ENCODE measurements around the gene WNT9A.

WNT9A gene

DNA sequence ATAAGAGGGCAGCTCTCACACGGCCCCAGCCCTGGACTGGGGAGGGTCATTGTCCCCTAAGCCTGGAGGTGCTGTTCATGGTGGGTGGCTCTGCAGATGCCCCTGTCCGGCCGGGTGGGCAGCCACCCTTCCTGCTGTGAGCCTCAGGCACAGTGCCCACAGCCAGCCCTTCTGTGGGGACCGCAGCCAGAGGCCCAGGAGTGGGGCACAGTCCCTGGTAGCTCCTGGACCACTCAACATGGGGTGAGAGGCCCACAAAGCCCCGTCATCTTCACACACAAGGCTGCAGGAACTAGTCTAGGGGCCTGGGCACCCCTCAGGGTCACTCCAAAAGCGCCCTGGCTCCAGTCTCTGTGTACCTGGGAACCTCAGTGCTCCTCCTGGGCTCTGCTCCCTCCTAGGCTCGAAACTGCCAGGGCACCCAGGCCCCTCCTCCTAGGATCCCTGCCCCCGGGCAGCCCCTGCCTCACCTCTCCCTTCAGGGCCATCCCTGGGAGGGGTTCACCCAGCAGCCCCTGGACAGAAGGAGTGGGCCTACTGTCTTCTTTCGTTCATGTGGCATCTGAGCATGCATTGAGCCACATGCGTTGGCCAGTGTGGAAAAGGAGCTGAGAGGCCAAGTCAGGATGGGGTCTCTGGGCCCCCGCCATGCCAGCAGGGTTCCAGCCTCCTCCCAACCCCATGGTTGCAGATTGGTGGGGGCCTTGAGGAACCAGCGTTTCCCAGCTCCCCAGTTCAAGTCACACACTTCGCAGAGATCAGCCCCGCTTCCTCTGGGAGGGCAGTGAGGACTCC lies 43.0 kb downstream of the WNT9A start:
- no peak overlapping the region for H3K27ac ChIP-seq
- TF ChIP-seq, protein P1, sequence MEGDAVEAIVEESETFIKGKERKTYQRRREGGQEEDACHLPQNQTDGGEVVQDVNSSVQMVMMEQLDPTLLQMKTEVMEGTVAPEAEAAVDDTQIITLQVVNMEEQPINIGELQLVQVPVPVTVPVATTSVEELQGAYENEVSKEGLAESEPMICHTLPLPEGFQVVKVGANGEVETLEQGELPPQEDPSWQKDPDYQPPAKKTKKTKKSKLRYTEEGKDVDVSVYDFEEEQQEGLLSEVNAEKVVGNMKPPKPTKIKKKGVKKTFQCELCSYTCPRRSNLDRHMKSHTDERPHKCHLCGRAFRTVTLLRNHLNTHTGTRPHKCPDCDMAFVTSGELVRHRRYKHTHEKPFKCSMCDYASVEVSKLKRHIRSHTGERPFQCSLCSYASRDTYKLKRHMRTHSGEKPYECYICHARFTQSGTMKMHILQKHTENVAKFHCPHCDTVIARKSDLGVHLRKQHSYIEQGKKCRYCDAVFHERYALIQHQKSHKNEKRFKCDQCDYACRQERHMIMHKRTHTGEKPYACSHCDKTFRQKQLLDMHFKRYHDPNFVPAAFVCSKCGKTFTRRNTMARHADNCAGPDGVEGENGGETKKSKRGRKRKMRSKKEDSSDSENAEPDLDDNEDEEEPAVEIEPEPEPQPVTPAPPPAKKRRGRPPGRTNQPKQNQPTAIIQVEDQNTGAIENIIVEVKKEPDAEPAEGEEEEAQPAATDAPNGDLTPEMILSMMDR (conservative IDR thresholded peaks at IDR 0.05), result no peak
- no peak for TF ChIP-seq ZFX (IDR thresholded peaks at IDR 0.05)

DNA sequence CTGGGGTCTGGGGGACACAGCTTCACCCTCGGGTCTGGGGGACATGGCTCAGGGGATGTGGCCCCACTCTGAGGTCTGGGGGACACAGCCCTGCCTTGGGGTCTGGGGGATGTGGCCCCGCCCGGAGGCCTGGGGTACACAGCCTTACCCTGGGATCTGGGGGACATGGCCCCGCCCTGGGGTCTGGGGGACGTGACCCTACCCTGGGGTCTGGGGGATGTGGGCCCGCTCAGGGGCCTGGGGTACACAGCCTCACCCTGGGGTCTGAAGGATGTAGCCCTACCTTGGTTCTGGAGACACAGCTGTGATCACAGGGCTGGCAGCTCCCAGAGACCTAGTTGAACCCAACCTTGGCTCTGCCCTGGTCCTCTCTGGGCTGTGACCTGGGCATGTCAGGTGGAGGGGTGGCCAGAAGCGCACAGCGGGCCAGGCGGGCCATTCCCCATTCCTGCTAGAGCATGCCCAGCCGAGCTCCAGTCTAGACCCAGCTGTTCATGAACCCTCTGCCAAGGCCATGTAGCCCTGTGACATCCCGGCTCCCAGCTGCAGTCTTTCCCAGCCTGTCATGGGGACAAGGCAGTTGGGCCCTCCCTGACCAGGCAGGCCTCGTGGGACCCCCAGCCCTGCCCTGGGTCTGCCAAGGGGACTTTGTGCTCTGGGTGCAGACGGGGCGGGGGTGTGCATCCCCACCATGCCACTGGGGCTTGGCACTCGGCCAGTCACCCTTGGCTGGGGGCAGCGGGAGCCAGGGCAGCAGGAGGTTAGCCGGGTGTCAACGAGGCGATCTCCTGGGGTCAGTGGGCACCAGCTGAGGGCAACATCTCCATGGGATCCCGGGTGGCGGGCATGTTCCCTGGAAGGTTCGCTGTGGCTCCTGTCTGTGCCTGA lies 43.9 kb downstream of the WNT9A start:
- TF ChIP-seq, protein P1 (conservative IDR thresholded peaks at IDR 0.05), result no peak
- TF ChIP-seq ZFX (IDR thresholded peaks at IDR 0.05), result no peak
- H3K27ac ChIP-seq, result no peak overlapping the region

DNA sequence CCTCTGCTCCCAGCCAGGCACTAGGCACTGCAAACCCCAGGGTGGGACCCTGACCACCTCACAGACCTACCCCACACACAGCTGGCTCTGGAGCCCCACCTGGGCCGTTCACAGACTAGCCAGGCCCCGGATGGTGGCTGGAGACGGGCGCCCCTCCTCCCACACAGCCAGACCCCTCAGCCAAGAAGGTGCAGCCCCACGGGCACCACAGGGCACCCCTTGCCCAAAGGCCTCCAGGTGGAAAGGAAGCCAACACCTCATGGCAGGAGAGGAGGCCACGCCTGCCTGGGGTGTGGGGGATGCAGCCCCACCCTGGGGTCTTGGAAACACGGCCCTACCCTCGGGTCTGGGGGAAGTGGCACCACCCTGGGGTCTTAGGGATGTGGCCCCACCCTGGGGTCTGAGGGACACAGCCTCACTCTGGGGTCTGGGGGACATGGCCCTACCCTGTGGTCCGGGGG lies 44.6 kb downstream of the WNT9A start:
- TF ChIP-seq ZFX (IDR thresholded peaks at IDR 0.05), result no peak
- TF ChIP-seq, protein P1 (conservative IDR thresholded peaks at IDR 0.05), result no peak

DNA sequence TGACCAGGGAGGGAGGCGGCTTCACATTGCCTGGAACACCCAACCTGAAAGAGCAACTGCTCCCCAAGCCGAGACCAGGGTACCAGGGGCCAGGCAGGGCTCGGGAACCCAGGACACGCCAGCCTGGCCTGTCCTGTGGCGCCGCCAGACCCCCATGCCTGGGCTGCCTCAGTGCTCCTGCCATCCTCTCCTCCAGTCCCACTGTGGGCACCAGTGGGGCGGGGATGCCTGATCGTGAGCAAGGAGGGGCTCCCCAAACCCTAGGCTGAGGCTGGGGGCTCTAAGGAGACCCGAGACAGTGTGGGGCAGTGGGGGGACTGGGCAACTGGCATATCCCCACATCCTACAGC lies 45.1 kb downstream of the WNT9A start:
- no peak overlapping the region for H3K27ac ChIP-seq
- TF ChIP-seq, protein P1 (conservative IDR thresholded peaks at IDR 0.05), result no peak
- TF ChIP-seq ZFX (IDR thresholded peaks at IDR 0.05), result no peak

More for the DNA sequence above, 44.6 kb downstream of the WNT9A start:
- H3K27ac ChIP-seq, result no peak overlapping the region

DNA sequence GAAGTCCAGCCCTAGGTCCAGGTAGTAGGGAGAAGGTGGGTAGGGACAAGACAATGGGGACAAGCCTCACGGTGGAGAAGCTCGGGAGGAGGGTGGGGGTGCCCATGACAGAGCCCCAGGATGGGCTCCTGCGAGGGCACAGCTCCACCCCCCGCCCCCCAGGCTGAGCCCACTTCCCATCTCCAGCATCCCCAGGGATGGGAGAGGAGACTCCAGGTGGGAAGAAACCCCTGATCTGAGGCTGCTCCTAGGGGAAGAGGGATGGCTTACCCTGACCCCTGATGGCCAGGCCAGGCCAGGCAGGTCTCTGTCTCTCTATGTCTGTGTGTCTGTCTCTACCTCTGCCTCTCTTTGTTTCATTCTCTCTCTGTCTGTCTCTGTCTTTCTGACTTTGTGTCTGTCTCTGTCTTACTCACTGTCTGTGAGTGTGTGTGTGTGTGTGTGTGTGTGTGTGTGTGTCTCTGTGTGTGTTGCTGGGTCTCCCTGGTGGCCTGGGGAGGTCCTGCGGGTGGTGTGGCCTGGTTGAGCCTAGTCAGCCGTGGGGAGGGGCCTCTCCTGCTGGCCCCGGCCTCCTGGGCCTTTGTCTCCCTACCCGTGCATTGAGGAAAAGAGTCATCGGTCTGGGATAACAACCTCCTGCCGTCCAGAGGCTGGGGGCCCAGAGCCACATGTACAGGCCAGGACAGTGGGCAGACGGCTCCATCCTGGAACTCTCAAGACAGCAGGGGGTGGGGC lies 45.7 kb downstream of the WNT9A start:
- no peak overlapping the region for H3K27ac ChIP-seq
- TF ChIP-seq, protein P1 (conservative IDR thresholded peaks at IDR 0.05), result no peak; the same call in 1 of the 2 replicates
- TF ChIP-seq ZFX (IDR thresholded peaks at IDR 0.05), result no peak

DNA sequence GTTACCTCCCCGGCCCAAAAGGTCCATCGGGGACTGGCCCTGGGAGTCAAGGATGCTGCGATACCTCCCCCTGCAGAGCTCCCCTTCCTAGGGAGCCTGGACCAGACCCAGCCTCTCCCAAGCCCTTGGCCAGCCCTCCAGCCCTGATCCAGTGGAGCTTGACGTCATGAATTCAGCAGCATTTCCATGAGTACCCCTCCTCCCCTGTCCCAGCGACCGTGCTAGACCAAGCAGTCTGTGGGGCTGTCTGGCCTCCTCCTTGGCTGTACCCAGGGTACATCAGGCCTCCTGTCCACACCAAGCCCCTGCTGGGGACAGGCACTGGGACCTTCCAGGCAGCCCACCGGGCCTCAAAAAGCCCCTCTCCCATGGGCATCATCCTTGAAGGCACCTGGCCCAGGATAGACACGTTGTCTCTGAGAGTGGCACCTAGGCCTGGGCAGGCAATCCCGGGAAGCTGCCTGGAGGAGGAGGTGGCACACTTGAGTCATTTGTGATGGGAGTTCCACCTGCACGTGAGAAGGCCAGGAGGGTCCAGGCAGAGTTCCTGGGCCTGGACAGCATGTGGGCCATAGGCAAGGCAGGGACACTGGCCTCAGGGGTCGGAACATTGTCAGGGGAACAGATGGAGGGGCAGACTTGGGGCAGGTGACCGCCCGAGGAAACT lies 46.4 kb downstream of the WNT9A start:
- TF ChIP-seq, protein P1 (conservative IDR thresholded peaks at IDR 0.05), result no peak
- TF ChIP-seq ZFX (IDR thresholded peaks at IDR 0.05), result no peak
- H3K27ac ChIP-seq, result no peak overlapping the region
